Panc1 (cell line): ENCODE data around the gene WFIKKN1. TPM values are rescaled to one million over a fixed set of nuclear protein-coding genes. Genes with fewer than 3 reads are reported as not detected.

Source experiments
- ATAC-seq: fragments of 200-7000 bp; cut with Tn5 transposase; 2 replicates; pipeline ENCODE4 v1.9.1; 2020; ENCODE audit warnings: mild to moderate bottlenecking, moderate library complexity
- Bru-seq: library from RNA; stranded (reverse); fragments of 400-500 nt; gene quantifications from one replicate; lab custom pipeline; 2021; lab: Mats Ljungman, UMichigan
- BruChase-seq, 2 experiments: library from RNA; stranded (reverse); fragments of 400-500 nt; gene quantifications; one replicate each; lab custom pipeline; 2021; lab: Mats Ljungman, UMichigan
- BruUV-seq: library from RNA; stranded (reverse); fragments of 400-500 nt; replicated peaks from 2 replicates; lab custom pipeline; 2021; lab: Mats Ljungman, UMichigan
- CTCF ChIA-PET: fragments of 300-600 bp; sonication (Branson Sonifier 250); formaldehyde crosslinking; loops from one replicate; lab custom pipeline; 2022; ENCODE audit warnings: antibody characterized with exemption; lab: Charles Lee
- POLR2A ChIA-PET: fragments of 300-600 bp; sonication (Branson Sonifier 250); formaldehyde crosslinking; loops from one replicate; lab custom pipeline; 2022; ENCODE audit warnings: antibody characterized with exemption; lab: Charles Lee
- DNase-seq: peaks from one replicate; pipeline ENCODE4 v3.0.0-alpha.2; 2010; ENCODE audit warnings: low read depth, low spot score
- H3K27ac ChIP-seq: 2 replicates; pipeline ENCODE4 v1.5.1; 2011; ENCODE audit warnings: mild to moderate bottlenecking, low read length, inconsistent platforms
- H3K27me3 ChIP-seq: fragments of 200-500 bp; sonication (Bioruptor generic); 2 replicates; pipeline ENCODE4 v1.6.0; 2014; ENCODE audit warnings: low read length, inconsistent platforms; ENCODE audit not compliant: control insufficient read depth, insufficient read depth
- H3K36me3 ChIP-seq: fragments of 200-500 bp; sonication (Bioruptor generic); 2 replicates; pipeline ENCODE4 v1.5.1; 2014; ENCODE audit warnings: inconsistent platforms, mild to moderate bottlenecking, low read length, moderate library complexity; ENCODE audit not compliant: control insufficient read depth, insufficient read depth
- H3K4me1 ChIP-seq: 2 replicates; pipeline ENCODE4 v1.5.1; 2011; ENCODE audit warnings: inconsistent platforms, mild to moderate bottlenecking, low read length, moderate library complexity; ENCODE audit not compliant: control insufficient read depth, insufficient read depth
- H3K4me3 ChIP-seq, 2 experiments: 2 replicates each; pipeline ENCODE4 v1.5.1; 2011 to 2012; ENCODE audit warnings: low read depth in 2 of 2, low read length in 2 of 2, mild to moderate bottlenecking in 2 of 2, inconsistent platforms in 1 of 2, moderate library complexity in 1 of 2
- H3K9me3 ChIP-seq: fragments of 200-500 bp; sonication (Bioruptor generic); 2 replicates; pipeline ENCODE4 v1.5.1; 2014; ENCODE audit warnings: low read depth, mild to moderate bottlenecking, inconsistent platforms, low read length, moderate library complexity; ENCODE audit not compliant: control insufficient read depth, insufficient read depth
- POLR2AphosphoS5 ChIP-seq: IDR thresholded peaks from 2 replicates; pipeline ENCODE4 v1.6.1; 2012; ENCODE audit warnings: mild to moderate bottlenecking, low read depth, low read length, moderate library complexity
- SIN3A ChIP-seq: IDR thresholded peaks from 2 replicates; pipeline ENCODE4 v1.6.1; 2012; ENCODE audit warnings: low read depth, mild to moderate bottlenecking, low read length, moderate library complexity, borderline replicate concordance; ENCODE audit not compliant: insufficient read depth
- TCF7L2 ChIP-seq: IDR thresholded peaks from 2 replicates; pipeline ENCODE4 v1.6.1; 2011; ENCODE audit warnings: mild to moderate bottlenecking, low read depth, low read length, inconsistent platforms
- in situ Hi-C: cut with HindIII; loops from 2 replicates; pipeline ENCODE4 v1.10.0; 2016; ENCODE audit warnings: low sequenced_read_pairs, low pct_unique_long_range_greater_than_20kb
- intact Hi-C: fragments of 100-400 bp; cut with micrococcal nuclease; formaldehyde crosslinking; loops from one replicate; pipeline ENCODE4 v1.10.0; 2022; ENCODE audit not compliant: unreplicated experiment
- long read RNA-seq: library from polyadenylated mRNA; unstranded; transcript quantifications from one replicate; pipeline ENCODE4 v2.0.0, GENCODE V29; 2021; ENCODE audit not compliant: unreplicated experiment
- polyA plus RNA-seq: library from polyadenylated mRNA; unstranded; fragments of >200 nt; gene quantifications from one replicate; pipeline ENCODE4 v1.2.1, GENCODE V29; 2012; ENCODE audit warnings: missing spikeins; ENCODE audit not compliant: insufficient read length
- total RNA-seq: library from RNA; stranded (reverse); gene quantifications from one replicate; pipeline ENCODE4 v1.2.1, GENCODE V29; 2021; ENCODE audit not compliant: unreplicated experiment
- TF ChIP-seq, protein P1 (sequence below): fragments of 450-650 bp; IDR thresholded peaks from 2 replicates; pipeline ENCODE4 v1.5.1; 2017; ENCODE audit warnings: mild to moderate bottlenecking
- TF ChIP-seq, protein P2 (sequence below), 2 experiments: IDR thresholded peaks; 2 replicates each; pipeline ENCODE4 v1.6.1; 2011 to 2012; ENCODE audit warnings: low read depth in 2 of 2, control low read depth in 1 of 2, low read length in 1 of 2, mild to moderate bottlenecking in 1 of 2, moderate library complexity in 1 of 2; ENCODE audit not compliant: insufficient read depth in 1 of 2

The WFIKKN1 gene, protein sequence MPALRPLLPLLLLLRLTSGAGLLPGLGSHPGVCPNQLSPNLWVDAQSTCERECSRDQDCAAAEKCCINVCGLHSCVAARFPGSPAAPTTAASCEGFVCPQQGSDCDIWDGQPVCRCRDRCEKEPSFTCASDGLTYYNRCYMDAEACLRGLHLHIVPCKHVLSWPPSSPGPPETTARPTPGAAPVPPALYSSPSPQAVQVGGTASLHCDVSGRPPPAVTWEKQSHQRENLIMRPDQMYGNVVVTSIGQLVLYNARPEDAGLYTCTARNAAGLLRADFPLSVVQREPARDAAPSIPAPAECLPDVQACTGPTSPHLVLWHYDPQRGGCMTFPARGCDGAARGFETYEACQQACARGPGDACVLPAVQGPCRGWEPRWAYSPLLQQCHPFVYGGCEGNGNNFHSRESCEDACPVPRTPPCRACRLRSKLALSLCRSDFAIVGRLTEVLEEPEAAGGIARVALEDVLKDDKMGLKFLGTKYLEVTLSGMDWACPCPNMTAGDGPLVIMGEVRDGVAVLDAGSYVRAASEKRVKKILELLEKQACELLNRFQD
- 2.0 TPM for total RNA-seq
- polyA plus RNA-seq, result 2.1 TPM
- percentile 27 among the genes with signal in this experiment for Bru-seq, nascent RNA
- percentile 46 among the genes with signal in this experiment for BruChase-seq, experiment 1, labeled RNA remaining after a 2-hour chase
- BruChase-seq, experiment 2, labeled RNA remaining after a 6-hour chase, result percentile 64 among the genes with signal in this experiment
- long read RNA-seq, full-length matches to known transcripts, result 17 of 17 reads
- long read RNA-seq, partial matches to known transcripts, result 0 of 17 reads
- long read RNA-seq, other reads (novel, unspliced or antisense), result 0 of 17 reads

DNA sequence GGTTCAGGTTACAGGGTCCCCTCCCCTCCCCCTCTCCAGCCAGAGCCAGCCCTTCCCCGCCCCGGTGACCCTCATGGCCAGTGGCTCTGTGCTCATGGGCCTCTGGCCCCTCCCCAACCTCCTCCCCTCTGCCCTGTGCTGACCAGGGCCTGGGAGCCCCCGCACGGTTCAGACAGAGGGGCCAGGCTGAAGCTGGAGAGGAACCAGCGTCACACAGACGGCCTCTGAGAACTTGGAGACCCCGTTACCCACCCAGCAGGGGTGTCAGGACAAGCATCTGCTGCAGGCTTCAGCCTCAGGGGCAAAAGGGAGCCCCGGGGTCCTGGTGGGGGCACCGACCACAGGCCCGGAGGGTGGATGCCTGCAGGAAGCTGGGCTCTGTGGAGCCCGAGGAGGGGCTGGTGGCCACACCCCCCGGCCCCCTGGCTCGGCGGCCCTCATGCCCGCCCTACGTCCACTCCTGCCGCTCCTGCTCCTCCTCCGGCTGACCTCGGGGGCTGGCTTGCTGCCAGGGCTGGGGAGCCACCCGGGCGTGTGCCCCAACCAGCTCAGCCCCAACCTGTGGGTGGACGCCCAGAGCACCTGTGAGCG is at the start of gene WFIKKN1:
TSS of gene WFIKKN1 (plus strand) at position 171 of the 591 bp plus-strand sequence. CDS start at position 440, 269 bp downstream.
- no peaks in the 10 kb centered on the region for H3K9me3 ChIP-seq
- no peak for ATAC-seq
- intact Hi-C loops (no loop called here), in situ Hi-C loops (no loop called here)
- no peak within 1 kb of the TSS for H3K4me3 ChIP-seq
- H3K27me3 ChIP-seq, result no peaks in the 10 kb centered on the region
- peaks cover 48% of the 10 kb centered on the region for H3K4me1 ChIP-seq
- BruUV-seq, result no TSS peak
- no peak for DNase-seq
- CTCF ChIA-PET, result no interaction called here
- POLR2A ChIA-PET, result no interaction called here
- peak within 1 kb of the TSS; percentile 34; the same call in 1 of the 2 replicates for H3K27ac ChIP-seq
- no peaks in the 10 kb centered on the region for H3K36me3 ChIP-seq
- TF ChIP-seq POLR2AphosphoS5, result 0 out of 2 replicates have a peak, but pooled peaks have one; percentile 32
- no peak for TF ChIP-seq TCF7L2

DNA sequence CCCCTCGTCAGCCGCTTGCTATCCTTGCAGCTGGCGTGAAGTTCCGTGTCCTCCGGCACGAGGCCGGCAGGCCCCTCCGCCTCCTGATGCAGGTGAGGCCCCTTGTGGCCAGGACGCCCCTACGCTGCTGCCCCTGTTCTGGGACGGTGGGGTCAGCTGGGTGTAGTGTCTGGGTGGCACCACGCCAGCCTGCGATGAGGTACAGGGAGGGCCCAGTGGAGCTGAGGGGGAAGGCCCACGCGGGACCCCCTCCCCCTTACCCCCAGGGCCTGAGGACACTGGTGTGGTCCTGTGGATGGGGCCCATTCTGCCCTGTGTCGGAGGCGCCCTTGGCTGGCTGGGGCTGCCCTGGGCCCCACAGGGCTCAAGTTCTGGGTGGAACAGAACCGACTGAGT is 48.6 kb upstream of the WFIKKN1 start:
- no peak overlapping the region for H3K27ac ChIP-seq
- H3K9me3 ChIP-seq, result no peaks in the 10 kb centered on the region
- H3K36me3 ChIP-seq, result no peaks in the 10 kb centered on the region
- ChIA-PET POLR2A (no interaction called here), CTCF (no interaction called here)
- H3K4me1 ChIP-seq, result peaks cover 25% of the 10 kb centered on the region
- intact Hi-C loops (no loop called here), in situ Hi-C loops (no loop called here)
- H3K4me3 ChIP-seq, result no peak overlapping the region
- DNase-seq (no peak), ATAC-seq (no peak)
- TF ChIP-seq SIN3A (no peak), POLR2AphosphoS5 (no peak), TCF7L2 (no peak)
- TF ChIP-seq, protein P1, sequence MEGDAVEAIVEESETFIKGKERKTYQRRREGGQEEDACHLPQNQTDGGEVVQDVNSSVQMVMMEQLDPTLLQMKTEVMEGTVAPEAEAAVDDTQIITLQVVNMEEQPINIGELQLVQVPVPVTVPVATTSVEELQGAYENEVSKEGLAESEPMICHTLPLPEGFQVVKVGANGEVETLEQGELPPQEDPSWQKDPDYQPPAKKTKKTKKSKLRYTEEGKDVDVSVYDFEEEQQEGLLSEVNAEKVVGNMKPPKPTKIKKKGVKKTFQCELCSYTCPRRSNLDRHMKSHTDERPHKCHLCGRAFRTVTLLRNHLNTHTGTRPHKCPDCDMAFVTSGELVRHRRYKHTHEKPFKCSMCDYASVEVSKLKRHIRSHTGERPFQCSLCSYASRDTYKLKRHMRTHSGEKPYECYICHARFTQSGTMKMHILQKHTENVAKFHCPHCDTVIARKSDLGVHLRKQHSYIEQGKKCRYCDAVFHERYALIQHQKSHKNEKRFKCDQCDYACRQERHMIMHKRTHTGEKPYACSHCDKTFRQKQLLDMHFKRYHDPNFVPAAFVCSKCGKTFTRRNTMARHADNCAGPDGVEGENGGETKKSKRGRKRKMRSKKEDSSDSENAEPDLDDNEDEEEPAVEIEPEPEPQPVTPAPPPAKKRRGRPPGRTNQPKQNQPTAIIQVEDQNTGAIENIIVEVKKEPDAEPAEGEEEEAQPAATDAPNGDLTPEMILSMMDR, result no peak
- TF ChIP-seq, protein P2, sequence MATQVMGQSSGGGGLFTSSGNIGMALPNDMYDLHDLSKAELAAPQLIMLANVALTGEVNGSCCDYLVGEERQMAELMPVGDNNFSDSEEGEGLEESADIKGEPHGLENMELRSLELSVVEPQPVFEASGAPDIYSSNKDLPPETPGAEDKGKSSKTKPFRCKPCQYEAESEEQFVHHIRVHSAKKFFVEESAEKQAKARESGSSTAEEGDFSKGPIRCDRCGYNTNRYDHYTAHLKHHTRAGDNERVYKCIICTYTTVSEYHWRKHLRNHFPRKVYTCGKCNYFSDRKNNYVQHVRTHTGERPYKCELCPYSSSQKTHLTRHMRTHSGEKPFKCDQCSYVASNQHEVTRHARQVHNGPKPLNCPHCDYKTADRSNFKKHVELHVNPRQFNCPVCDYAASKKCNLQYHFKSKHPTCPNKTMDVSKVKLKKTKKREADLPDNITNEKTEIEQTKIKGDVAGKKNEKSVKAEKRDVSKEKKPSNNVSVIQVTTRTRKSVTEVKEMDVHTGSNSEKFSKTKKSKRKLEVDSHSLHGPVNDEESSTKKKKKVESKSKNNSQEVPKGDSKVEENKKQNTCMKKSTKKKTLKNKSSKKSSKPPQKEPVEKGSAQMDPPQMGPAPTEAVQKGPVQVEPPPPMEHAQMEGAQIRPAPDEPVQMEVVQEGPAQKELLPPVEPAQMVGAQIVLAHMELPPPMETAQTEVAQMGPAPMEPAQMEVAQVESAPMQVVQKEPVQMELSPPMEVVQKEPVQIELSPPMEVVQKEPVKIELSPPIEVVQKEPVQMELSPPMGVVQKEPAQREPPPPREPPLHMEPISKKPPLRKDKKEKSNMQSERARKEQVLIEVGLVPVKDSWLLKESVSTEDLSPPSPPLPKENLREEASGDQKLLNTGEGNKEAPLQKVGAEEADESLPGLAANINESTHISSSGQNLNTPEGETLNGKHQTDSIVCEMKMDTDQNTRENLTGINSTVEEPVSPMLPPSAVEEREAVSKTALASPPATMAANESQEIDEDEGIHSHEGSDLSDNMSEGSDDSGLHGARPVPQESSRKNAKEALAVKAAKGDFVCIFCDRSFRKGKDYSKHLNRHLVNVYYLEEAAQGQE (IDR thresholded peaks at IDR 0.05; ENCODE audit: insufficient read depth in 1 of 2, low read depth in 2 of 2, low read length in 1 of 2), result no peak
- no TSS peak for BruUV-seq
- H3K27me3 ChIP-seq, result no peaks in the 10 kb centered on the region
